Measurements from ENCODE around the gene TMEM242. TPM values are rescaled to one million over a fixed set of nuclear protein-coding genes. Genes with fewer than 3 reads are reported as not detected.

Gene TMEM242
- total and polyA plus RNA-seq, 10 of the 15 experiments (the other 5 are each of a cell fraction or from before 2014, with no cell fraction given): 2.8 to 9.8 (median 5.5) TPM

DNA sequence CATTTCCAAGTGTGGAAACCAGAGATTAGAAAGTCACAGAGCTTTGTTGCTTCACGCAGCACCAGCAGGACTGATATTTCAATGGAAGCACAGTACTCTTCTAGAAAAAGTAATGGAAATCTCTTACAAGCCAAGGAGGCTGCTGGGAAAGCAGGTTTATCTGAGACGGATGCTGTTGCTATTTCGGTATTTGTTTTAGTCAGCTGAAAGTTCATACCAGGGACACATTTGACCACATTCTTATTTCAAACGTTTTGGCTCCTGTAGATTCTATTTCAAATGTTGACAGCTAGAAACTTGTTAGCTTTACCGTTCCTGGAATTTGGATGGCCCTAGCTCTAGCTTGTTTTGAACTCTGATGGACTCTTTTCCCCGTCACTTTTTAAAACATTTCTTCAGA is 3.7 kb upstream of the TMEM242 start (continued):
- TF ChIP-seq NR2C2 (IDR thresholded peaks at IDR 0.05; ENCODE audit: borderline replicate concordance, control insufficient read depth, insufficient read length, low read depth): no peak
- TF ChIP-seq CREM (IDR thresholded peaks at IDR 0.05; ENCODE audit: low read depth): 0 out of 2 replicates have a peak, but pooled peaks have one; percentile 26
- TF ChIP-seq, protein P1, sequence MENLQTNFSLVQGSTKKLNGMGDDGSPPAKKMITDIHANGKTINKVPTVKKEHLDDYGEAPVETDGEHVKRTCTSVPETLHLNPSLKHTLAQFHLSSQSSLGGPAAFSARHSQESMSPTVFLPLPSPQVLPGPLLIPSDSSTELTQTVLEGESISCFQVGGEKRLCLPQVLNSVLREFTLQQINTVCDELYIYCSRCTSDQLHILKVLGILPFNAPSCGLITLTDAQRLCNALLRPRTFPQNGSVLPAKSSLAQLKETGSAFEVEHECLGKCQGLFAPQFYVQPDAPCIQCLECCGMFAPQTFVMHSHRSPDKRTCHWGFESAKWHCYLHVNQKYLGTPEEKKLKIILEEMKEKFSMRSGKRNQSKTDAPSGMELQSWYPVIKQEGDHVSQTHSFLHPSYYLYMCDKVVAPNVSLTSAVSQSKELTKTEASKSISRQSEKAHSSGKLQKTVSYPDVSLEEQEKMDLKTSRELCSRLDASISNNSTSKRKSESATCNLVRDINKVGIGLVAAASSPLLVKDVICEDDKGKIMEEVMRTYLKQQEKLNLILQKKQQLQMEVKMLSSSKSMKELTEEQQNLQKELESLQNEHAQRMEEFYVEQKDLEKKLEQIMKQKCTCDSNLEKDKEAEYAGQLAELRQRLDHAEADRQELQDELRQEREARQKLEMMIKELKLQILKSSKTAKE (IDR thresholded peaks at IDR 0.05; ENCODE audit: low read depth, poor library complexity, severe bottlenecking): no peak
- no peak for TF ChIP-seq ZBED1 (IDR thresholded peaks at IDR 0.05; ENCODE audit: borderline replicate concordance)
- TF ChIP-seq FOXK2 (IDR thresholded peaks at IDR 0.05): no peak
- TF ChIP-seq POLR2A (IDR thresholded peaks at IDR 0.05; ENCODE audit: low read depth, low read length): no peak
- TF ChIP-seq FOXM1 (IDR thresholded peaks at IDR 0.05; ENCODE audit: low read depth, low read length): no peak
- no peak for TF ChIP-seq ZNF622 (IDR thresholded peaks at IDR 0.05)
- TF ChIP-seq SUPT20H (IDR thresholded peaks at IDR 0.05; ENCODE audit: borderline replicate concordance, control insufficient read depth, low read depth, low read length): no peak
- TF ChIP-seq ETV6 (conservative IDR thresholded peaks at IDR 0.05 in 1 of 2, IDR thresholded peaks at IDR 0.05 in 1 of 2; ENCODE audit: borderline replicate concordance in 1 of 2, low read depth in 1 of 2): 0 out of 4 replicates have a peak, but pooled peaks of 1 of the 2 experiments have one; percentile 17
- TF ChIP-seq NFYA (IDR thresholded peaks at IDR 0.05; ENCODE audit: borderline replicate concordance, low read depth, low read length): no peak
- TF ChIP-seq HDAC2 (IDR thresholded peaks at IDR 0.05): no peak
- no peak for TF ChIP-seq YY1 (IDR thresholded peaks at IDR 0.05; ENCODE audit: low read depth, low read length)
- TF ChIP-seq ESRRA (IDR thresholded peaks at IDR 0.05; ENCODE audit: low read length): no peak
- TF ChIP-seq SMARCA5 (IDR thresholded peaks at IDR 0.05): no peak
- no peak for TF ChIP-seq BMI1 (IDR thresholded peaks at IDR 0.05; ENCODE audit: borderline replicate concordance)
- no peak for TF ChIP-seq RFX5 (IDR thresholded peaks at IDR 0.05; ENCODE audit: low read depth, low read length)
- peak; percentile 61 for TF ChIP-seq MEF2B (IDR thresholded peaks at IDR 0.05; ENCODE audit: partially characterized antibody, poor library complexity, severe bottlenecking)
